ENCODE measurements around the gene TMPRSS4.

TMPRSS4 gene

GRCh38 chr11:118081241-118081958 is 4.5 kb downstream of the TMPRSS4 start:
- DNase-seq: no peak

GRCh38 chr11:118082880-118083552 is 6.1 kb downstream of the TMPRSS4 start:
- DNase-seq: no peak

- DNase-seq: no peak
Measured at GRCh38 chr11:118084247-118084646, 7.4 kb downstream of the TMPRSS4 start.

GRCh38 chr11:118084656-118085055 is 7.8 kb downstream of the TMPRSS4 start:
- DNase-seq: no peak

GRCh38 chr11:118086913-118087768 is 10.3 kb downstream of the TMPRSS4 start, which contains the start of gene SMIM35:
Gene SMIM35 (minus strand): TSS chr11:118086963. CDS start chr11:118086757, 206 bp downstream.
- DNase-seq: no peak

GRCh38 chr11:118087931-118088330 is 11.1 kb downstream of the TMPRSS4 start:
- DNase-seq: no peak

DNA sequence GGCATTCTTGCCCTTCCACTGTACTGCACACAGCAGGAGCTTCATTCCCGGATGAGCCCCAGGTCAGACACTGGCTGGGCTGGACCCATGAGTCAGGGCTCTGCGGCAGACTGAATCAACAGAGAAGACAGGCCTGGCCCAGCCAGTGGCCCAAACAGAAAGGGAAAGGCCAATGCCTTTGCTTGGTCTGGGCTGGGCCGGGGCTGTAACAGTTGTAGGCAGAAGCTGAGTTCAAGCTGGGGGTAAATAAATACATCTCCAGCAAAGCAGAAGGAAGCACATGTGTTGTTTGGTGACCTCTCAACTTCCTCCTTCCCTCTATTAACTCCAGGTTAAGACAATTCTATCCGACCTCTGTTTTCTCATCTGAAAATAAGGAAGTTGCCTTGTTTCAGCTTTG is 11.7 kb downstream of the TMPRSS4 start:
- DNase-seq: no peak

DNA sequence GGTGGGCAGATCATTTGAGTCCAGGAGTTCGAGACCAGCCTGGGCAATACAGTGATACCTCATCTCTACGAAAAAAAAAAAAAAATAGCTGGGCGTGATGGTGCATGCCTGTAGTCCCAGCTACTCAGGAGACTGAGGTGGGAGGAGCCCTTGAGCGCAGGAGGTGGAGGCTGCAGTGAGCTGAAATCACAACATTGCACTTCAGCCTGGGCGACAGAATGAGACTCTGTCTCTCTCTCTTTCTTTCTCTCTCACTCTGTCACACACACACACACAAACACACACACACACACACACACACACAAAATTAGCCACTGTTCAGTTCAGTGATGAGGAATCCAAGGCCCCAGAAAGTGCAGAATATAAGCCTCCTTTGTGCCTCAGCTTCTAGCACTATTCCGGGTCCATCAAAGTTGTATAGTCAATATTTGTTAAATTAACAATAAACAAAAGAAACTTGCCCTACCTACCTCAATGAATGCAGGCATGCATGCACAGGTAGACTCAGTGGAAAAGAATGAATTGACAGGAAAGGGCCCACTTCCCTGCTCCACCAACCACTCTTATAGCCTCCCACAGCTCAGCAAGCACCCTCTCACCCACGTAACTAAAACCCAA is 13.8 kb downstream of the TMPRSS4 start:
- DNase-seq: no peak

GRCh38 chr11:118091690-118092089 is 14.8 kb downstream of the TMPRSS4 start:
- no peak for DNase-seq

- DNase-seq: no peak
Measured at GRCh38 chr11:118092907-118093571, 16.2 kb downstream of the TMPRSS4 start.

DNA sequence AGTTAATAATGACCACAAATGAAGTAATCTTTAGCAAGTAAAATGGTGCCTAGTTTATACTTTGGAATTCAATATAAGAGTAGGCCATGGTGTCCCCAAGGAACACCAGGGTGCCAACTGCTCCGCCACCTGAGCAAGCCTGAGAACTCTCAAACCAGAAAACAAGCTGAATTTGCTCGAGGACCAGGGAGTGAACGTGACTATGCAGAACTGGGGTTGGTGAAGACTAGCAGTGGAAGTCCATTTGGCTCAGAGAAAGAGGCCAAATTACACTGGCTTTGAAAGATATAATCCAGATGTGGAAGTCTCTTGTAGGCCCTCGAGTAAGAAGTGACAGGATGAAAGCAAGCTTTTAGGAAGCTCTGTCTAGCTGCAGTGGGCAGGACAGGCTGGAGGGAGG is 18.6 kb downstream of the TMPRSS4 start:
- DNase-seq: no peak

GRCh38 chr11:118095967-118096367 is 19.1 kb downstream of the TMPRSS4 start:
- DNase-seq: no peak

- no peak for DNase-seq
Measured at GRCh38 chr11:118098996-118099837, 22.3 kb downstream of the TMPRSS4 start.

GRCh38 chr11:118099838-118100556 is 23.1 kb downstream of the TMPRSS4 start:
- no peak for DNase-seq

DNA sequence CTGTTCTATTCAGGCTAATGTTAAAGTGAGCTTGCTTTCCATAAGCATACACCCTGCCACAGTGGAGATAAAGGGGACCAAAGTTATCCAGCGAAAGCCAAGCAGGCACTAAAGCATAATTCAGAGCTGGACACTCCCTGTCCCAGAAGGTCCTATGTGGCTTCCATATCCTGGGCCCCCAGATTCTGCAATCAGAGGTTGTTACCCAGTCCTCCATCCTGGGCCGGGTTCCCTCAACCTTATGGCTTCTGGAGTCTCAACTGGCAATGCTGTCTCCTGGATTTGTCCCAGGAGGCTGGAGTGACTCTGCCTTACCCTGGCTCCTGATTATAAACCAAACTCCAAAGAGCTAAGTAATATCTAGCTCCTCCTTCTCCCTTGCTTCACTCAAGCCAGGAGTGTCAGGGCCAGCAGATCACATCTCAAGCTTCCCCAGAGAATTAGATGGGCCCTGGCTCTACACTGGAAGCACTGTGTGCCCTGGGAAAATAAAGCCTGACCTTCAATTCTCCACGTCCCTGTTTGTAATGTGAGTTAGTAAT is 23.9 kb downstream of the TMPRSS4 start:
- no peak for DNase-seq

- no peak for DNase-seq
Measured at GRCh38 chr11:118102721-118103261, 25.9 kb downstream of the TMPRSS4 start.

DNA sequence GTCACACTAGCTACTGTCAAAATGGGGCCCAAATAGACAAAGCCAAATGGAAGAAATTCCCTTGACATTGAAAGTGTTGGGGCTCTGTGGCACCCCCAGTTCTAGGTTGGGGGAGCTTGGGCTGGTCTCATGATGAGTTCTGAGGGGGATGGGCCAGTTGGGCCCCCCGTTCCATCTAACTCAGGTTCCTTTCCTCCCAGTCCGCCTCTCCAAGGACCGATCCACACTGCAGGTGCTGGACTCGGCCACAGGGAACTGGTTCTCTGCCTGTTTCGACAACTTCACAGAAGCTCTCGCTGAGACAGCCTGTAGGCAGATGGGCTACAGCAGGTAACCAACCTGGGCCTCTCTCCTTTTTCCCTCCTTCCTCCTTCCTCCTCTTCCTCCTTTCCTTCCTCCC is 27.6 kb downstream of the TMPRSS4 start:
- no peak for DNase-seq

DNA sequence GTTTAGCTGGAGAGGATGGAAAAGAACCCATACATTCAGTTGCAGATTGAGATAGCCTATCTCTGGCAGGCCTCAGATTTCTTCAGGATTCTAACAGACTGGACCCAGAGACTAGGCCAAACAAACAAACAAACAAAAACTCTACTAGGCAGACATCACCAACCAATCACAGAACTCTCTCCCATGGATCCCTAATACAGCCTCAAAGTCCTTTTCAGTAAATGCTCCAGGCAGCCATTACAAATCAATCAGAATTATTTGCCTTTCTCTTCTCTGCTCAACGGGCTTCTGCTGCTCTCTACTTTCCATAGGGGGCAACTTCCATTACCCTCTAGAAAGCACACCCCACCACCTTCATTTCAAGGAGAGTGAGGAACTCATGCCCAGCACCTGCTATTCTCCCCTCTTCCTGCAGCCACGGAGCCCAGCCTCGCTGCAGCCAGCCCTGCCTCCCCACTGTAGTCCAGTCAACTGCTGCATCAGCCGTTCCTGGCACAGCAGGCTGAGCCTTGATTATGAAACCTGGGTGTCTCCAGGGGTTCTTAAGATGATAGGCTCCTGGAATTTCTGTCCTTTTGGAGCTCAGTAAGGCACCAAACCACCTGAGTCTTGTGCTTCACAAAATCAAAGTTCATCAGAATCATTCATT is 28.9 kb downstream of the TMPRSS4 start:
- no peak for DNase-seq

DNA sequence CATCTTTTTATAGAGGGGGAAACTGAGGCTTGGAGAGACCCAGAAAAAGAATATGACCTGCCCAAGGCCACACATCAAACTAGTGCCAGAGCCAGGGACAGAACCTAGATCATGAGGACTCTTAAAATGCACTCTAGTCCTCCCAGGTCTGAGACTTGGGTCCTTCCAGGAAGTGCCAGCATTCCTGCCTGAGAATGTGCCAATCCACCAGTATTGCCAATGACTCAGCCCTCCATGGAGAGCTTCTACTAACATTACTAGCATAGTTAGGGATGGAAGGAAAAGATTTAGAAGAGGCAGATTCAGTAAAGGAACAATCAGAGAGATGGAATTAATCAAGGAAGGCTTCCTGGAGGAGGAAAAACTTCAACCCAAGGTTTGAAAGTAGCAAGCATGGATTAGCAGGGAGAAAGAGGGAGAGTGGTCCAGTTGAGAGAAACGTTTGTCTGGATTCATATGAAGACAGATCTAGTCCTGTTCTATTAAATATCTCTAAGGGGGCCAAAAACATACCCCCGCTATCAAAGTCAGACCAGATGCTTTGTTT is 30.0 kb downstream of the TMPRSS4 start:
- DNase-seq: no peak
